ENCODE data around the gene SUGP2.

Gene SUGP2

DNA sequence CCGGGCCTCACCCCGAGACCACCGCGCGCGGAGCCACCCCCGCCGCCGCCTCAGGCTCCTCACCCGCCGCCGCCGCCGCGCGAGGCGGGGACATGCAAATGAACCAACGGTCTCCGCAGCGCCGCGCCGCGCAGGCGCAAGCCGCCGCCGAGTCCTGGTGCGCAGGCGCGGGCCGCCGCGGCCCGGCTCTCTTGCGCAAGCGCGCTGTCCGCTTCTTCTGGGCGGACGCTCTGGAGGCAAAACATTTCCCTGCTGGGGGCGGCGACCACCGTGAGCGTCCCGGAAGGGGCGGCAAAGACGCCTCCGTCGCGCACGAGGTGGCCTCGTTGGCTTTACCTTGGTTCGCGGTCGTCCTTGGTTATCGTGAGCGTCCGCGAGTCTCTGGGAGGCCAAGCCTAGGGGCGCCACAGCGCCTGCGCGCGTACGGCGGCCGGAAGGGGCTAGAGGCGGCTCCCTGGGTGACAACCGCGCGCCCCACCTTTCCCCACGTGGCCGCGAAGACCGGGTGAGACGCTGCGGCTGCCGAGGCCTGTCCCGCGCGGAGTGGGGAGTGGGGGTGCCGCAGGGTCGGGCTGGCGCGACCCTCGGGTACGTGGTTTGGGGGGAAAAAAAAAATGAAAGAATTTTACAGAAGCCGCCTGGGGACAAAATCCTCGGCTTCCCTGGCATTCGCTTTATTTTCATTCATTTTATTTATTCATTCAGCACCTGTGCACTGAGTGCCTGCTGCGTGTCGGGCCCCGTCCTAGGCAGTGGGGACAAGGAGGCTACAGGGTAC is at the start of gene SUGP2, which contains the start of gene ARMC6:
Gene SUGP2 (minus strand): TSS at position 92 of the 778 bp plus-strand sequence. CDS start 2,446 bp downstream, outside the sequence.
Gene ARMC6 (plus strand): TSS at position 178 of the 778 bp plus-strand sequence. CDS start 607 bp downstream, outside the sequence.
- DNase-seq (ENCODE audit: low spot score) = peak; percentile 94

DNA sequence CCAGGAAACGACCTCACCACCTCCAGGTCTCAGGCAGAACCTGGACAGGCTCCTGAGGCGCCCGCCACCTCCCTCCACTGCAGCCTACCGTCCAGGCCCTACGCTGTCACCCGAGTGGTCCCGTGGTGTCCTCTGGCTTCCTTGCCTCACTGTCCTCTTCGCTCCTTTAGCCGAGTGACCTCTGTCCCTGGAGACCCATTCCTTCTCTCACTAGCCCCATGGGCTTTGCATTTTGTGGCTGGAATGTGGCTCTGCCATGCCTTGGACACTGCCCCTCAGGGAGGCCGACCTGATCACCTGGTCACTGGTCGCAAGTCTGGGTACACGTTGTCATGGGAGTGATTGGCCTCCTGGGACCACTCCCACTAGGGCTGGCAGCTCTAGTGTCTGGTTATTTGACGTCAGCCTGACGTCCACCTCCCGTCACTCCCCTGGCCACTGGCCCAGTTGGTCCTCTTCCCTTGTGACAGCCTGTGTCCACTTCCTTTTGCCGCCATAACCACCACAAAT is 48.4 kb upstream of the SUGP2 start:
- no peak for DNase-seq (ENCODE audit: low spot score)

DNA sequence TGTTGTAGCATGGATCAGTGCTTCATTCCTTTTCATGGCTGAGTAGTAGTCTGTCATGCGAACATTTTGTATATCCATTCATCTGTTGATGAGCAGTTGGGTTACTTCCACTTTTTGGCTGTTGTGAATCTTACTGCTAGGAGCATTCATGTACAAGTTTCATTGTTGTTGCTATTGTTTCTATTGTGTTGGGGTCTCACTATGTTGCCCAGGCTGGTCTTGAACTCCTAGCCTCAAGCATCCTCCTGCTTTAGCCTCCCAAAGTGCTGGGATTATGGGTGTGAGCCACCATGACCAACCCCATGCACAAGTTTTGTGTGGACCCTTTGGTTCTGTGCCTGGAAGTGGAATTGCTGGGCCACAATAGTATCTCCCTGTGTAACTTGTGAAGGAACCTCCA is 46.3 kb upstream of the SUGP2 start:
- no peak for DNase-seq (ENCODE audit: low spot score)

DNA sequence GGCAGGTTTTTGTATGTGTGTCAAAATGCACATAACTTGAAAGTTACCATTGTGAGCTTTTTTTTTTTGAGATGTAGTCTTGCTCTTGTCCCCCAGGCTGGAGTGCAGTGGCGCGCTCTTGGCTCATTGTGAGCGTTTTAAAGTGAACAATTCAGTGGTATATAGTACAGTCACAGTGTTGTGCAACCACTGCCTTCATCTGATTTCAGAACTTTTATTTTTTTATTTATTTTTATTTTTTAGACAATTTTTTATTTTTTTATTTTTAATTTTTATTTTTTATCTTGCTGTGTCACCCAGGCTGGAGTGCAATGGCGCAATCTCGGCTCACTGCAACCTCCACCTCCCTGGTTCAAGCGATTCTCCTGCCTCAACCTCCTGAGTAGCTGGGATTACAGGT is 45.5 kb upstream of the SUGP2 start:
- no peak for DNase-seq (ENCODE audit: low spot score)

DNA sequence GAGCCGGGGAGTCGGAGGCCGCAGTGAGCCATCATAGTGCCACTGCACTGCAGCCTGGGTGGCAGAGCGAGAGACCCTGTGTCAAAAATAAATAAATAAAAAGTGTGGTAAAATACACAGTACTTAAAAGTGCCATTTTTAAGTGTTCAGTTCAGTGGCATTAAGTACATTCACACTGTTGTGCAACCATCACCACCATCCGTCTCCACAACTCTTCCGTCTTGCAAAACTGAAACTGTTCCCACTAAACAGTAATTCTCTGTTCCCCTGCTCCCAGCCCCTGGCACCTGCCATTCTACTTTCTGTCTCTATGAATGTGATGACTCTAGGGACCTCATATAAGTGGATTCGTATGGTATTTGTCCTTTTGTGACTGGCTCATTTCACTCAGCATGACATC is 43.8 kb upstream of the SUGP2 start:
- no peak for DNase-seq (ENCODE audit: low spot score)

DNA sequence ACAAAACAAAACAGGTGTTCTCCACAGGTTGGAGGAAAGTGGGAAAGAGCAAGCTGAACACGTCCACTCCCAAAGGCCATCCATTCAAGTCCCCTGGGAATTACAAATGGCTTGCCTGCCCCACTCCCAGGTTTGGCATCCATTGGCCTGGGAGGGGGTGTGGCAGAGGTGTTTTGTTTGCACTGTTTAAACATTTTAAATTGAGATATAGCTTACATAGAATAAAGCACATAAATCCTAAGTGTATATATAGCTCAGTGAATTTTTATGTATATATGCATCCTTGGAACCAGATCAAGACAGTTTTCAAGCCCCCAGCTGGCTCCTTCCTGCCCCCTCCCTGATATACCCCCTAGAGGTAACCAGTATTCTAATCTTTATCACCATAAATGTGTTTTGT is 43.2 kb upstream of the SUGP2 start:
- no peak for DNase-seq (ENCODE audit: low spot score)

DNA sequence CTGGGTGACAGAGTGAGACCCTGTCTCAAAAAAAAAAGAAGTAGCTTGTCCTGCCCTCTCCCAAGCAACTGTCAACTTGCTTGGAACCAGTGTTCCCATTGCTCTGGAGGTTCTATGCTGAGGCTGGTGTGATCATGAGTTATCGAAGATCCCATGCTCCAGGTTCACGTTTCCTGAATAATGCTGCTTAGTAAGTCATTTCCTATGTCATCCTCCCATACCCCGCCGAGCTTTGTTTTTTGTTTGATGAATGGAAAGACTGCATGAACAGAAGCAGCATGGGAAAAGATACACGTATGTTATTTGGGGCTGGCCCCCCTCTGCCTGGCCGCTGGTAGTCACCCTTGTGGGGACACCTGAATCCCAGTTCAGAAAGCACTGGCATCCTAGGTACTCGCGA is 41.8 kb upstream of the SUGP2 start:
- no peak for DNase-seq (ENCODE audit: low spot score)

DNA sequence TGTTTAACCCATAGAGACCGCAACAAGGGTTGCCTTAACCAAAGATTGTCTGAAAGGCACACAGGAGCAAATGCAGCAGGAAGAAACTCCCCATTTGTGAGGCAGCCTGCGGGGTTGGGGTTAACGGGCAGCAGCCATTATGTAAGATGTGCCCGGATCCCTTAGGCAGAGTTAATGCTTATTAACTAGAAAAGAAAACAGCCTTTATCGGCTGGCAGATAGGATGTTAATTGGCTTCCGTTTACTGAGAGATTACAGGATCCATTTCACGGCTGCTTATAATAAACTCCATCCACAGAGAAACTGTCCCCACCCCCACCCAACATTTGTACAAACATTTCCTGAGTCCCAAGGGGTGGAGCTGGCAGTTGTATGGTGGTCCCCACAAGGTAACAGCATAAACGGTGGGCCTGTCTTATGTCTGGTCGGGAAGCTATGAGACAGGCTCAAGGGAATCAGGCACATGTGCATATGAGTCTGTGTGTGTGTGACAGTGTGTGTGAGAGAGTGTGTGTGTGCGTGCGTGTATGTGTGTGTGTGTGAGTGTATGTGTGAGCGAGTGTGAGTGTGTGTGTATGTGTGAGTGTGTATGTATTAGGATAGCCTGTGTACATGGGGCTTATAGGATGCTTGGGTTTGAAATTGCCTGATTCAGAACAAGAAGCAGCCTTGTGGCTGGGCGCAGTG is 41.0 kb upstream of the SUGP2 start:
- no peak for DNase-seq (ENCODE audit: low spot score)

DNA sequence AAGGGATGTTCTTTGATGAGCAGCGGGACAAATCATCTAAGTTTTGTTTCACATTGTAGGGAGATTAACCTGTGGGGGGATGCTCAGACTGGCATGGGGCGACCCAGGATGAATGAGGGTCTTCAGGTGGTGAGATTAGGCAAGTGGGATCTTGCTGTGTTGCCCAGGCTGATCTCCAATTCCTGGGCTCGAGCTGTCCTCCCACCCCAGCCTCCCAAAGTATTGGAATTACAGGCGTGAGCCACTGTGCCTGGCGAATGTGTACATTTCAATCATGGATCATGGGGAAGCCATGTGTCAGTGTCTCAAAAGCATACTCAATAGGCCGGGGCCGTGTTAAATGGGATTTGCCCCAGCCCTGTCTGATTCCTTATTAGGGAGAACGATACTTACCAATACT is 38.6 kb upstream of the SUGP2 start:
- DNase-seq (ENCODE audit: low spot score) = no peak

DNA sequence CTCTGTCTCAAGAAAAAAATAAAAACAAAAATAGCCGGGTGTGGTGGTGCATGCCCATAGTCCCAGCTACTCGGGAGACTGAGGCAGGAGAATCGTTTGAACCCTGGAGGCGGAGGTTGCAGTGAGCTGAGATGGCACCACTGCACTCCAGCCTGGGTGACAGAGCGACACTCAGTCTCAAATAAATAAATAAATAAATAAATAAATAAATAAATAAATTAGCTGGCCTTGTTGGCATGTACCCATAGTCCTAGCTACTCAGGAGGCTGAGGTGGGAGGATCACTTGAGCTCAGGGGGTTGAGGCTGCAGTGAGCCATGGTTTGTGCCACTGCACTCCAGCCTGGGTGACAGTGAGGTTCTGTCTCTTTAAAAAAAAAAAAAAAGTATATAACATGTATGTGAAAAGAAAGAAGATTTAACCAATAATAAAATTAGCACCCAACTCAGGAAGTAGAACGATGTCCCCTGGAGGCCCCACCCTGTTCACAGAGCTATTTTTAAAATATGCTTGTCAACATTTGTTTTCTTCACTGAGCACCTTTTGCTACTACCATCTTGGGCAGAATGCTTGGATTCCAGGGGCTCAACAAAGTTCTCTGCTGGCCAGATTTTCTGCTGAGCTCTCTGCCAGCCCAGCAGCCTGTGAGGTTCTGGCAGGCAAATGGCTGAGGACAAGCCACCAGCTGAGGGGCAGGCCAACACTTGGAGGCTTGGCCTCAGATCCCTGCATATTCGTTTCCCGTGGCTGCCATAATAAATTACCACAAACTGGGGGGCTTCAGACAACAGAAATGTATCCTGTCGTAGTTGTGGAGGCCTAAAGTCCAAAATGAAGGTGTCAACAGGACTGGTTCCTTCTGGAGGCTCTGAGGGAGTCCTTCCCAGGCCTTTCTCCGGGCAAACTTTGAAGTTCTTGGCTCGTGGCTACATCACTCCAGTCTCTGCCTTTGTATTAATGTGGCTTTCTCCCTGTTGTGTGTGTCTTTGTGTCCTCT is 35.6 kb upstream of the SUGP2 start:
- DNase-seq (ENCODE audit: low spot score) = no peak

DNA sequence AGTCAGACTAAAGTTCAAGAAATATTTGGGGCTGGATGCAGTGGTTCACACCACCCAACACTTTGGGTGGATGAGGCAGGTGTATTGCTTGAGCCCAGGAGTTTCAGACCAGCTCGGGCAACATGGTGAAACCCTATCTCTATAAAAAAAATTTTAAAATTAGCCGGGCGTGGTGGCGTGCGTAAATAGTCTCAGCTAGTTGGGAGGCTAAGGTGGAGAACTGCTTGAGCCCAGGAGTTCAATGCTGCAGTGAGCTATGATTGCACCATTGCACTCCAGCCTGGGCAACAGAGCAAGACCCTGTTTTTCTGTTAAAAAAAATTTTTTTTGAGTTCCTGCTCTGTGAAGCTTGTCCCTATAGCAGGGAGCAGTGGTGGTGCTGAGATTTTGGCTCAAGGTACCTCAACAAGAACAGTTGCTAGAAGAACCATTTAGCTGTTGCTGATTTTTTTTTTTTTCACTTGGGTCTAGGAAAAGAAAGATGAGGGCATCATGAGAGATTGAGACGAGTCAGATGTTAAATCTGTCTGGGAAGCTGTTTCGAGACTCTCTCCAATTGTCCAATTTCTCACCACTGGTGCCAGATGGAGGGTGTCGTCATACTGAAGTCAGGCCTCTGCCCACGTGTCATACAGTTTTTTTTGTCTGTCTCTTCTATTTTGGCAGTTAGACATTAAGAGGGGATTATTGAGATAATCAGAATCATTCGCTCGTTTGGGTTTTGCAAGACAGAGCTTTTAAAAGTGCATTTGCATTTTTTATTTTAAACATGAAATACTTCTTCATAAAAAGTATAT is 34.2 kb upstream of the SUGP2 start:
- no peak for DNase-seq (ENCODE audit: low spot score)

DNA sequence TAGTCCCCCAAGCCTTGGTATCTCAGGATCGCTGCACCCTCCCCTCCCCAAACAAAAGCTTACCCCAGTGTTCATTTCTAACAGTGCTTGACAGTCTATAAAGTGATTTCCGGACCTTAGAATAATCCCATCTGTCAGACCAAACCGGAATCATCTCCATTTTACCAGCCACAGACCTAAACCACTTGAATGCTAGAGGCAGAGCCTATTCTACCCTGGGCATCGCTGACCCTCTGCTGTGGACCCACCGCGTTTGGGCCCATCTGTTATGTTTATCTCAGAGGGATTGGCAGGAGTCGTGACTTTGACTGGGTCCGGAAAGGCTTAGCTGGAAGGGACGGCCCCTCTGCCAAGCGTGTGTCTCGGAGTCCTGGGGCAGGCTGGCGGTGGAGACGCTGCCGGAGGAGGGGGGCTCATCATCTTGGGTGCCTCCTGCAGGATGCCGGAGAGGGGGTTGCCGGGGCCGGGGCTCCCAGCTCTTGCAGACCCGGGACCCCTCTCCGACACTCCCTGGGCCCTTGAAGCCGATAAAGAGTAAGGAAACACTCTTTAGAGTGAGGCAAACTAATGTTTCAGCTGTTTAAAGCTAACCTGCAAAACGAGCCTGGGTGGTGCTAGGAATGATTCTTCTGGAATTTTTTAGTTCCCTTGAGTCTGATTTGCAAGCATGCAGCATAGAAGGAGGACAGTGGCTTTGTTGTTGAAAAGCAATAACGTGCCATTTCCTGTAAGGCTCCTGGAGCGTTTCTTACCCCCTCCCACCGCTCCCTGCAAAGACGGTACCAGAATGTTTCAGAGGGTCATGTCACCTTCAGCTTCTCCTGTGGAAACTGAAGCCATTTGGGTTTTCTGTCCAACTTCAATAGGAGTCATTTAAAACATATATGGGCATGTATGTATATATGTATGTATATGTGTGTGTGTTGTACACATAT is 31.8 kb upstream of the SUGP2 start:
- DNase-seq (ENCODE audit: low spot score) = no peak

DNA sequence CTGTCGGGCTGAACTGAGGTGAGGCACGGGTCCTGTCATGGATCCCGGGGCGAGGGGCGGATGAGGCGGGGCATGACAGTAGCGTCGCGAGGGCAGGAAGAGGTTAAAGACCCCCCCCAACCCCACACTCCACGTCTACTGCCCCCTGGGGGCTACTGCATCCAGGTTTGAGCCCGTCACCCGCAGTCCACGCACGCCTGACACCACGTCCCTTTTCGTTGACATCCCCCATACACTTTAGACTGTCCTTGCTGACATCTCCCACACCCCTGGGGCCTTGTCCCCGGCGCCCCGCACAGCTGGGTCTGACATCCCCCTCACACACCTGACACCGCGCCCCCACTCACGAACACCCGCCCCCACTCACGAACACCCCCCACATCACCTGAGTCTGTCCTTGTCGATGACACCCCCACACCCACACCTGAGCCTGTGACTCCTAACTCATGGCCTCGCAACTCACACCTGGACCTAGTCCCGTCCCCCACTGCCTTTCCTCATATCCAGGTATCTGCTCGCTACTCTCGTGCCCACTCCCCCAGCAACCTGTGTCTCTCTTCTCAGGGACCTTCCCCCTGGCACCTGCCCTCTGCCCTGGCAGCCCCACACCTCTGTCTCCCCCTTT is 30.9 kb upstream of the SUGP2 start:
- no peak for DNase-seq (ENCODE audit: low spot score)

DNA sequence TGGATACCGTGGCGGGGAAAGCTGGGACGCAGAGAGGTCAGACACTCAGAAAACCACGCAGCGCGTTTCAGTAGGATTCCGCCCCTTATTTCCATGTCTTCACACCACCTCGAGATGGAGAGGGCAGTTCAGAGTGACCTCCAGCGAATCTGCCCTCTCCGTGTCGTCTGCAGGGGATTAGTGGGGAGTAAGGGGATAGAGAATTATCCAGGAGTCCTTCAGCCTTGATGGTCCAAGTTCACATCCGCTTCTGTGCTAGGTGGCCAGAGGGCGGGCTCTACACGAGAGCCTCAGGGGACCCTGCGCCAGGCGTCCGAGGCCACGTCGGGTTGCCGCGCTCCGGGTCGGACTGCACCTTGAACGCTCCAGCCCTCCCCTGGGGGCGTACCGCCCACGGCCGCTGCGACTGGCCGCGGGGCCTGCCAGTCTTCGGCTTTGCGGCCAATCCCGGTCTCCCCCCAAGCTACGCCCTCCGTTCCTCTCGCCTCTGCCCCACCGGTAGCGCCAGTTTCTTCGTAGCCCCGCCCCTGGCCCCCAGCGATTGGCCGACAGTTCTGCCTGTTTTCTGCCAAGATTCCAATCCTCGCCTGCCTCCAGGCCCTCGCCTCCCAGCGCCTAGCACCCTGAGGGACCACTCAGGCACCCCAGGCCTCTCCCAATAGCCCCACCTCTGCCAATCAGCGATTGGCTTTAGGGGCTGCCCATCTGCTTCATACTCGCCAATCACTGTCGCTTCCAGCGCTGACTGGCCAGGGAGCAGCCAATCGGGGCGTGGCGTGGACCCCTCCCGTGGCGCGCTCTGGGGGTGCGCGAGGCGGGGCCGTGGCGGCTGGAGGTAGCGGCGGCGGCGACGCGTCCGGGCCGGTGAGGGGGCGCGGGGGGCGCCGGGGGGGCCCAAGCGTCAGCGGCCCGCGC is 30.1 kb upstream of the SUGP2 start, which contains the start of gene SLC25A42:
Gene SLC25A42 (plus strand): TSS at position 812 of the 915 bp plus-strand sequence. CDS start 32,131 bp downstream, outside the sequence.
- DNase-seq (ENCODE audit: low spot score) = peak; percentile 99

DNA sequence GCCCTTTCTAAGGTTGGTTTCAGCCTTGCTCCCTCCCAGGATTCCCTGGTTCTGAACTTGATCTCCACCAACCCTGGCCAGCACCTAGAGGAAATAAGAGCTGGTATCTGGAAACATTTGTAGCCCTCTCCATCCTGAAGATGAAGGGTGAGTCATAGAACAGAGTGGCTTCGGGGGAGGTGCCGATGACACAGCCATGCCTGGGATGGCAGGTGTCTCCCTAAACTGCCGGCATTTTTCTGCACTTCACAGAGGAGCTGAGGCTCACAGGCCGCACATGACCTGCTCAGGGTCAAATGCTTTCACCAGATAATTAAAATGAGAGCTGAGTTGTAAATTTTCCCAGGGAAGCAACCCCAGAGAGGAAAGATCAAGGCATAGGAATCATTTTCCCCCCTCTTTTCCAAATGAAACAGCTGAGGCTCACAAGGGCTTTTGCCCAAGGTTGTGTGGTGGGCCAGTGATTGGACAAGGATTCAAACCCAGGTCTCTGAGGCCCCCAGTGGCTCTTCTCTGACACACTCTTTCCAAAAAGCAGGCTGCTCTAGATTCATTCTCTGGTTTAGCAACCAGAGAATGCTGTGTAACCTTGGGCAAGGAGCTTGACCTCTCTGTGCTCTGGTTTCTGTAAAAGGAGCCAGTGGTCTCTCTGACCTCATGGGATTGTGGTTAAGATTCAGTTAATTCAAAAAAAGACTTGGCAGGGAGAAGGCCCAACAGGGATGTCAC is 29.3 kb upstream of the SUGP2 start:
- peak; percentile 3 for DNase-seq (ENCODE audit: low spot score)

DNA sequence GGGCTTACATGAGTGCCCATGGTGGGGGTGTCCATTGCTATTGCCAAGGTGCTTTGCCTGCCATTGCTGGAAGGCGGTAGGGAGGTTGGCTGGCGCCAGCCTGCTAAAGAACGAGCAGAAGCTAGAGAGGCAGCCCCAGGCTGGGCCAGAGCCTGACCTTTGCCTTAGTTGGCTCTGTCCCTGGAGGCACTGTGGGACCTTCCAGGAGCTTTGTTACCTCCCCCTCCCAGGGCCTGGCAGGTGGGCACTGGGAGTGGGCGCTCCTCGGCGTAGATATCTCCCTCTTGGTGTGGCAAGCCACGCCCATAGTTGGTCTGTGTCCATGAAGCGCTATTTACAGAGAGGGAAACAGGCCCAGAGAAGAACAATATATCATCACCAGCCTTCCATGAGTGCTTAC is 28.2 kb upstream of the SUGP2 start:
- no peak for DNase-seq (ENCODE audit: low spot score)

DNA sequence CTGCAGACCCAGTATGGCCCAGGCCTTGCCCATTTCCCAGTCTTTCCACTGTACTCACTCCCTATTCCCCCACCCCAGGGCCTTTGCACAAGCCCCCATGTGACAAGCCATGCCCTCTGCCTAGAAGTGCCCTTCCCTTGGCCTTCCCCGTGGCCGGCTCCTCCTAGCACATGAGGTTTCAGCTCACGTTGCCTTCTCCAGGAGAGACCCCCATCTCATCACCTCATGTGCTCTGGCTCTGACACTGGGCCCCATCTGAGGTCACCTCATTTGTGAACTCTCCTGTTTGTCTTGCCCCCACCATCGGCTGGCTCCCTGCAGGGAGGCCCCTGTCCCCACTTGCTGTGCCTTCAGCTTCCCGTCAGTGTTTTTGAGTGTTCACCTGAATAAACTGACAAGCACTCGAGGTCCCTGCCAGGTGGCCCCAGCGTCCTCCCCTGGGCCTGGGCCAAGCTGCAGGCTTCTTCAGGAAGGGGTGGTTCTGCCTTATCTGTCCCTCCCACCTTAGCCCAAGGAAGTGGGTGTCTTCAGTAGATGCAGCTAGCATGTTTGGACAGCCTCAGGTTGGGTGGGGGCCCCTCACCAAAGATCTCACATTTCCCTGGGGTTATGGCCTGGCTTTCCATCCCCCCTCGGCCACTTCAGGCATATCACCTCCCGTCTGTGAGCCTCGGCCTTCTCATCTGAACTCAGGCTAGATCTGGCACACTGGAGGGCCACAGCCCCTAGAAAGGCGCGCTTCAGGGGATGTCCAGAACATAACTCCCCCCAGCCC is 26.7 kb upstream of the SUGP2 start:
- no peak for DNase-seq (ENCODE audit: low spot score)
